ENCODE results near the gene CNRIP1.

Gene CNRIP1

GRCh38 chr2:68303033-68303901 is 16.5 kb downstream of the CNRIP1 start:
- H3K4me2 ChIP-seq (ENCODE audit: low read length), result no peak overlapping the region
- no peaks in the 10 kb centered on the region for H3K36me3 ChIP-seq (ENCODE audit: control insufficient read depth, low read length)
- H3K4me1 ChIP-seq (ENCODE audit: control insufficient read depth, low read length), result no peaks in the 10 kb centered on the region
- H3K27me3 ChIP-seq (ENCODE audit: control insufficient read depth, low read length), result no peaks in the 10 kb centered on the region
- no peaks in the 10 kb centered on the region for H4K20me1 ChIP-seq (ENCODE audit: control insufficient read depth, insufficient read depth, low read depth, low read length)
- no peaks in the 10 kb centered on the region for H3K9me2 ChIP-seq (replicated peaks; ENCODE audit: control insufficient read depth, low read length)
- no peak overlapping the region for H3K27ac ChIP-seq (ENCODE audit: low read depth, low read length)
- no peak overlapping the region for H3K4me3 ChIP-seq (ENCODE audit: low read length)
- H3K9me3 ChIP-seq (ENCODE audit: control insufficient read depth, insufficient read depth, low read length), result no peaks in the 10 kb centered on the region
- TF ChIP-seq CTCF (IDR thresholded peaks at IDR 0.05; ENCODE audit: low read depth, low read length, poor library complexity, severe bottlenecking) (no peak), EZH2phosphoT487 (IDR thresholded peaks at IDR 0.05; ENCODE audit: borderline replicate concordance, low read length) (no peak)
- no peaks in the 10 kb centered on the region for H3K79me2 ChIP-seq (ENCODE audit: control insufficient read depth, low read length)
- no peaks in the 10 kb centered on the region for H3F3A ChIP-seq (ENCODE audit: control insufficient read depth, insufficient read depth)

GRCh38 chr2:68302281-68302875 is 17.4 kb downstream of the CNRIP1 start:
- H3K4me2 ChIP-seq (ENCODE audit: low read length), result no peak overlapping the region
- H3K9me2 ChIP-seq (replicated peaks; ENCODE audit: control insufficient read depth, low read length), result no peaks in the 10 kb centered on the region
- H3K4me1 ChIP-seq (ENCODE audit: control insufficient read depth, low read length), result no peaks in the 10 kb centered on the region
- H3F3A ChIP-seq (ENCODE audit: control insufficient read depth, insufficient read depth), result no peaks in the 10 kb centered on the region
- H3K9me3 ChIP-seq (ENCODE audit: control insufficient read depth, insufficient read depth, low read length), result no peaks in the 10 kb centered on the region
- no peak overlapping the region for H3K4me3 ChIP-seq (ENCODE audit: low read length)
- no peak for TF ChIP-seq CTCF (IDR thresholded peaks at IDR 0.05; ENCODE audit: low read depth, low read length, poor library complexity, severe bottlenecking)
- TF ChIP-seq EZH2phosphoT487 (IDR thresholded peaks at IDR 0.05; ENCODE audit: borderline replicate concordance, low read length), result no peak
- H3K79me2 ChIP-seq (ENCODE audit: control insufficient read depth, low read length), result no peaks in the 10 kb centered on the region
- no peaks in the 10 kb centered on the region for H3K36me3 ChIP-seq (ENCODE audit: control insufficient read depth, low read length)
- H4K20me1 ChIP-seq (ENCODE audit: control insufficient read depth, insufficient read depth, low read depth, low read length), result no peaks in the 10 kb centered on the region
- no peaks in the 10 kb centered on the region for H3K27me3 ChIP-seq (ENCODE audit: control insufficient read depth, low read length)
- H3K27ac ChIP-seq (ENCODE audit: low read depth, low read length), result no peak overlapping the region

GRCh38 chr2:68295516-68295915 is 24.2 kb downstream of the CNRIP1 start:
- H3K36me3 ChIP-seq (ENCODE audit: control insufficient read depth, low read length), result no peaks in the 10 kb centered on the region
- H3K4me2 ChIP-seq (ENCODE audit: low read length), result peak overlapping the region; percentile 59
- no peaks in the 10 kb centered on the region for H4K20me1 ChIP-seq (ENCODE audit: control insufficient read depth, insufficient read depth, low read depth, low read length)
- H3K9me2 ChIP-seq (replicated peaks; ENCODE audit: control insufficient read depth, low read length), result no peaks in the 10 kb centered on the region
- no peaks in the 10 kb centered on the region for H3K27me3 ChIP-seq (ENCODE audit: control insufficient read depth, low read length)
- H3K27ac ChIP-seq (ENCODE audit: low read depth, low read length), result peak overlapping the region; percentile 40
- no peaks in the 10 kb centered on the region for H3F3A ChIP-seq (ENCODE audit: control insufficient read depth, insufficient read depth)
- TF ChIP-seq EZH2phosphoT487 (IDR thresholded peaks at IDR 0.05; ENCODE audit: borderline replicate concordance, low read length) (no peak), CTCF (IDR thresholded peaks at IDR 0.05; ENCODE audit: low read depth, low read length, poor library complexity, severe bottlenecking) (no peak)
- no peaks in the 10 kb centered on the region for H3K79me2 ChIP-seq (ENCODE audit: control insufficient read depth, low read length)
- H3K4me1 ChIP-seq (ENCODE audit: control insufficient read depth, low read length), result peaks cover 29% of the 10 kb centered on the region
- H3K4me3 ChIP-seq (ENCODE audit: low read length), result peak overlapping the region; percentile 21; the same call in 1 of the 2 replicates
- no peaks in the 10 kb centered on the region for H3K9me3 ChIP-seq (ENCODE audit: control insufficient read depth, insufficient read depth, low read length)

All from DOHH2 (cell line).